Measurements from ENCODE around the gene IGFALS.

The IGFALS gene

DNA sequence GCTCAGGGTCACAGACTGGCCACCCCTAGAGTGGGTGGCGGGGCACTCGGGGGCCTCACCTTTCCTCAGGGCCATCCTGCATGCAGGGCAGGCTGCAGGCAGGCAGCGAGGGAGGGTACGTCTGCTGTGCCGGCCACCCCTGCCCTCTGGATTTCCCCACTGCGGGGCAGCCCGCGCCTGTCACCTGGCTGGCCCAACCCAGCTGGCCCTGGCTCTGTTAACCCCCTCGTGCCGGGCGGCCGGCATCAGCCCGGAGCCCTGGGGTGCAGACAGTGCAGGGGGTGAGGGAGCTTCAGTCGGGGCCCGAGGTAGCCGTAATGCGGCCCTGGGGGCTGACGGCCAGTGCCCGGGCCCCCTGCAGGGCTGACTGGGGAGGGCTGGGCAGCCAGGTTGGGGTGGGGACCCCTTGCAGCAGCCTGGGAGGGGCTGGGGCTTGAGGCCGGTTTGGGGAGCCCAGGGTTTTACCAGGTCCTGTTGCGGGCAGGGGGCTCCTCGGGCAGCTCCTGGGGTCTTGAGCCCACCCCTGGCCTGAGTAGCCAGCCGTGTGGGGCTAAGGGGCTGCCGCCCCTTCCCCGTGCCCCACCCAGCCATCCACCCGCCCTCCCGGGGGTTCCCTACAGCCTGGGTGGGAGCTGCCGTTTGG lies at the start of gene IGFALS:
Gene IGFALS, minus strand, starts transcription at position 128 of the 643 bp plus-strand sequence. Its CDS starts 53 bp downstream, at position 75.
- no peak for DNase-seq

DNA sequence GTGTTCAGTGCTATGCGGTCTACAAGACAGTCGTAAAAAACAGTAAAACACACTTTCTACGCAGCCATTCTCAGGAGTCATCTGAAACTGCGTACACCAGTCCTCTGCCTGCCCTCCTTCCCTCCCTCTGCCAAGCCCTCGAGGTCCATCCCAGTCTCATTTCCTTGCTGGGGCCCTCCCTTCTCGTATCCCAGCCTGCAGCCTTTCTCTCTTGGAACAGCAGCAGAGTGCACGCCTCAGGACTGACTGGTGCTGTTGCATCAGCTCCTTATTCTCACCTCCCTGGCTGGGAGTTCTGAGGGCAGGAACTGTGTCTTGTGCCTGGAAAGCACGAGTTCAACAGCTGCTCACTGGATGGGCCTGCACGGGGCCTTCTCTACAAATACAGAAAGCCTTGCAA lies 46.0 kb upstream of the IGFALS start:
- DNase-seq = no peak

DNA sequence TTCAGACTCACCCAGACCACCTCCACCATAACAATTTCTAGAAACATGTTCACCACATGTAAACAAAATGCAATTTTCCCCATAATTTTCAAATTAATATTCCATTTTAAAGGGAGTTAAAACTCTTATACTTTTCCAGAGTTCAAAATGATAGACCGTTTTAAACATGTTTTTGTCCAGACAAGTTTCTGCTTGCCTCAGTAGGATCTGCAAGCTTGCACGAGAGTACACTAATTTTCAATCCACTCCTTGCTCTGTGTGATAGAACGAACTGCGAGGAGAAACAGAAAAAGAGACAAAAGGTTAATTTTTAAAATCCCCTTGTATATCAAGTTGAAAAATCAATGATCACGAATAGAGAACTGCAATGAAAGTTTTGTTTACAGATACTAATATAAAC lies 40.6 kb upstream of the IGFALS start:
- DNase-seq = no peak

DNA sequence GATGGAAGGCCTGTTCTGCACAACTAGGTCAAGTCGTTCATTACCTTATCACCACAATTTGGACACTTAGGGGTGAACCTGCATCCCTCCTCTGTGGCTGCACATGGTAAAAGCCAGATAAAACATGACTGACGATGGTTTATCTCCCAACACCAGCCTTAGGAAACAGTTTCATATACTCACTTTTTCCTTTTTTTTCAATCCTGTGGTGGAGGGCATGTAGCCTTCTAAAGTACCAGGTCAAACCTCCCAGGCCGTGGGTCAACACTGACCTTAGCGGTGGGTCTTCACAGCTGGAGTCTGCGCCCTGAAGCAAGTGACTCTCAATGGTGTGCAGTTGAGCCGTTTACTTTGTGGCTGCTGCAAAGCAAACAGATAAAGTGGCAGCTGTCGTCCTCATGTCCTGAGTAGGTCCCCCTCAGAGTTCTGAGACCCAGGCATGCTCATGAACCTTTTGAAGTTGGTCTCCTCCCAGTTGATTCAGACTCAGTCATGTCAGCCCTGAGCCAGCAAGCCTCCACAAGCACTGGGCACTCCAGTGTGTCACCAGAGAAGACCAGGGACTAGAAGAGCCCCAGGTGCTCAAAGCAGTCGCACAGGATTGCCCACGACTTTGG lies 39.4 kb upstream of the IGFALS start:
- DNase-seq = no peak

- DNase-seq = no peak
Measured at GRCh38 chr16:1831186-1832075, 37.9 kb upstream of the IGFALS start.

- no peak for DNase-seq
Measured at GRCh38 chr16:1830213-1830612, 36.7 kb upstream of the IGFALS start.

- no peak for DNase-seq
Measured at GRCh38 chr16:1828645-1829410, 35.3 kb upstream of the IGFALS start.

- DNase-seq = peak; percentile 67 to 77 (median 73)
Measured at GRCh38 chr16:1826691-1827573, 33.4 kb upstream of the IGFALS start, which contains the start of the genes FAHD1 and HAGH. FAHD1 (plus strand) TSS chr16:1827206; CDS start chr16:1827239, 33 bp downstream. HAGH (minus strand) TSS chr16:1826825; CDS start chr16:1826787, 38 bp downstream.

DNA sequence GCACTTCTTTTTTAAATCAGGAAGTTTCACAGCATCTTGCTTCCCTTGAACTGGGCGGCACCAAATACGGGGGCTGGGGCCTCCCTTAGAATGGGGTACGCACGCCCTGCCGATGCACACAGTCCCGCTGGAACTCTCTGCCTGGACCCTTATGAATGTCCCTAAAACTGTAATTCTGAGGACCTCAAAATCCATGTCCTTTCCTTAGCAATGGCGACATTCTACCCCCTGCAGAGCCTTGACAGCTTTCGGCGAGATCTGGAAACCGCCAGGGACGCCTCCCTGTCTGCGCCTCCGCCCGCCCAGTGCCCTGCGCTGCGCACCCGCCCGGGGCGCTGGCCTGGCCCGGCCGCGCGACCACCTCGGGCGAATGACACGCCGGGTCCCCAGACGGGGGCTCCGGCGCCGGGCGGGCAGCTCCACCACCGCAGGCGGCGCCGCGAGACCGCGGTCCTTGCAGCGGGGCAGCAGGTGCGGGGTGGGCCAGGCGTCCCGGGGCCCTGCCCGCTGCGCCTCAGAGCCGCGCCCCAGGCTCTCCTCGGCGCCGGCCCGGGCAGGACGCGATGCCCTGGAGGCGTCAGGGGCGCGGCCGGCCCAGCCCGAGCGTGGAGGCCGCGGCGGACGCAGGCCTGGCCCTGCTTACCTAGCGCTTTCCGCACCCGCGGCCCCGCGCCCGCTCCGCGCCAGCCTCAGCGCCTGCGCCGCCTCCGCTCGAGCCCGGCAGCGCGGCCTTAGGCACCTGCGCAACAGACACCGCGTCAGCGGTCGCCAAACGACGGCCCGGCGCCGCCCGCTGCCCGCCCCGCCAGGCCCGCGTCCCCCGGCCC lies 32.6 kb upstream of the IGFALS start:
- DNase-seq = peak; percentile 37 to 69 (median 58)

DNA sequence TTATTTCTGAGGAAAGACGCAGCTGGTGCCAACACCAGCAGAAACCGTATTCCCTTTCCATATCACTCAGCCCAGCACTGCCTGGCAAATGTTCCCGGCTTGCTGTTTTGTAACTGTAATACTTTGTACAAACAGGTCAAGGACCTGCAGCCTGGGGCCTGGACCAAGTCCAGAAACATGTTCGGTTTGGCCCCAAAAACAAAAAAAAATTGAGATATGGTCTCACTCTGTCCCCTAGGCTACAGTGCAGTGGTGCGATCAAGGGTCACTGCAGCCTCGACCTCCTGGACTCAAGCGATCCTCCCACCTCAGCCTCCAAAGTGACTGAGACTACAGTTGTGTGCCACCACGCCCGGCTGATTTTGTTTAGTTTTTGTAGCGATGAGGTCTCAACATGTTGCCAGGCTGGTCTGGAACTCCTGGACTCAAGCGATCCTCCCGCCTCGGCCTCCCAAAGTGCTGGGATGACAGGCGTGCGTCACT lies 31.9 kb upstream of the IGFALS start:
- DNase-seq = no peak

GRCh38 chr16:1823821-1824220 lies 30.3 kb upstream of the IGFALS start:
- DNase-seq = no peak

DNA sequence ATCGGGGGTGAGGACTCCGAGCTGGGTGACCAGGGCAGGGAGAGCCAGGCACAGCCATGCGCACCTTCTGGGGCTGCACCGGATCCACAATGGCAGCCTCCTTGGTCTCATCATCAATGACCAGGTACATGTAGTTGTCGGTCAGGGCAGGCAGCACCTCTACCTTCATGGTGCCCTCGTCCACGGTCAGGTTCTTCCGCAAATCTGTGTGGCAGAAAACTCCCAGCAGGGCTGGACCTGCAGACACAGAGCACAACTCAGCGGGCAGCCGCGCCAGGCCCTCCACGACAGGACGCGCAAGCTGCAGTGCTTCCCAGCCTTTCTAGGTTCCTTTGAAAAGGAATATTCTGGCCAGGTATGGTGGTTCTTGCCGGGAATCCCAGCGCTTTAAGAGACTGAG lies 29.3 kb upstream of the IGFALS start:
- no peak for DNase-seq

DNA sequence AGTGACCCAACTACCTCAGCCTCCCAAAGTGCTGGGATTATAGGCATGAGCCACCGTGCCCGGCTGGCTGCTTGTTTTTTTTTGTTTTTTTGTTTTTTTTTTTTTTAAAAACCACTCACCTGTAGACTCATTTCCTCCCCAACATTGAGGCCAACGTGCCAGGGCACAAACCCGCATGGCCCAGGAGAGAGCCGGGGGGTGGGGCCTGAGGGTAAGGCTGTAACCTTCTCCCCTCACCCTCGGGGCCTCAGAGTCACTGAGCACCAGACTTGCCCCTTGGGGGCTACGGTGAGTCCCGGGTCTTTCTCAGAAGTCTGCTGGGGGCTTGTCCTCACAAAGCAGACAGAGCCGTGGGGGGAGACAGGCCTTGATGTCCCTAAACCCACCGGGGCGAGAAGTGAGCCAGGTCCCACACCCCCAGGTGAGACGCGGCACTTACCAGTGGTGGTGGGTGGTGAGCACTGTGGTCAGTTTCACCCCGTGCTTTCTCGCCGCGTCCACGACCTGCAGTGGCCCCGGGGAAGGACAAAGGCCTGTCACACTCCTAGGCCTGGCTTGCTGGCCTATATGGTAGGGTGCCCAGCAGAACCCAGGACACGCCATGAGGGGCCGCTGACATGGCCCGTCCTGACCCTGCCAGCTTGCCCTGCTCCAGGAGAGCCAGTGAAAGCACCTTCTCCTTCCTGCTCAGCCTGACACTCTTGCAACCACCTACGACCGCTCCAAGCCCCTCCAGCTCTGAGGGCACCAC lies 28.5 kb upstream of the IGFALS start:
- DNase-seq = no peak

- no peak for DNase-seq
Measured at GRCh38 chr16:1820946-1821290, 27.4 kb upstream of the IGFALS start.

- no peak for DNase-seq
Measured at GRCh38 chr16:1820096-1820945, 26.8 kb upstream of the IGFALS start.

- DNase-seq = no peak
Measured at GRCh38 chr16:1819611-1820010, 26.1 kb upstream of the IGFALS start.

DNA sequence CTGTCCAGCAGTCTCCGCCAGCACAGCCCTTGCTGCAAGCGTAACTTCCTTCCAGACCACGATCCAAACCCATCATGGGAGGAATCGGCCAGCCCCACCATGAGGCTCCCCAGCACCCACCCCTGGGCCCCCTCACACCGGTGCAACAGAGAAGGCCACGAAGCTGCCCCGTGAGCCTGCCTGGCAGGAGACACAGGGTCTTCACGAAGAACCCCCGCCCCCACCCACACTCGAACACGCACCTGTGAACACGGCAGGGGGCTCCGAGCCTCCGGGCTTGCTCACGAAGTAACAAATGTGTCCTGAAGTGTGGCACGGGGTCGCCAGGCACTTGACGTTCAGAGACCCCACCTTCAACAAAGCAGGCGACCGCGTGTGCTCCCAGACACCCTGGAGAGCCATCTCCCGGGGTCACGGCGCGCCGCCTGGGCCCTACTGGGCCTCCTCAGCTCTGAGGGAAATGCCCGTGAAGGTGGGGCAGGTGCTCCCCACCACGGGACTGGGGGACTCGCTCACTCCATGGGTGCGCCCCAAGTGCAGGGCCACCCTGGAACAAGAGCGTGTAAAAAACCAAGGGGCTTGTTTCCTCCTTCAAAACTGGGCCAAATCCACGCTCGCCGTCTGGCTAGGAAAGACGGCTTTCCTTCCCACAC lies 25.5 kb upstream of the IGFALS start:
- DNase-seq = no peak

- no peak for DNase-seq
Measured at GRCh38 chr16:1818204-1818872, 24.8 kb upstream of the IGFALS start.

Measured in activated CD4-positive, CD25-positive, alpha-beta regulatory T cell (primary cell).